H1 (cell line): ENCODE measurements around the gene TLE3. TPM values are rescaled to one million over a fixed set of nuclear protein-coding genes. Genes with fewer than 3 reads are reported as not detected.

ENCODE experiments used
- CTCF ChIA-PET: fragments of 300-600 bp; sonication (Branson Sonifier 250); formaldehyde crosslinking; loops from one replicate; lab custom pipeline; 2021; ENCODE audit not compliant: partially characterized antibody; lab: Charles Lee
- POLR2A ChIA-PET: fragments of 300-600 bp; sonication (Branson Sonifier 250); formaldehyde crosslinking; loops from one replicate; lab custom pipeline; 2021; ENCODE audit warnings: inconsistent platforms; ENCODE audit not compliant: partially characterized antibody; lab: Charles Lee
- DNase-seq, 2 experiments: peaks; one replicate each; pipeline versions ENCODE4 v3.0.0 to v3.0.0-alpha.2; 2010 to 2022; ENCODE audit warnings: low spot score in 2 of 2, low read depth in 1 of 2, mixed read lengths in 1 of 2
- FAIRE-seq: peaks from 2 replicates; lab custom pipeline; 2011; peaks lifted over from hg19 to GRCh38; lab: Jason Lieb, UNC
- H2AFZ ChIP-seq: 2 replicates; pipeline ENCODE4 v1.8.1; 2012; ENCODE audit warnings: low read length, inconsistent platforms
- H2AK5ac ChIP-seq: 2 replicates; pipeline ENCODE4 v1.6.1; 2013; ENCODE audit warnings: low read depth, low read length
- H2BK120ac ChIP-seq: replicated peaks from 2 replicates; pipeline ENCODE3; 2013; ENCODE audit warnings: low read depth, low read length, inconsistent platforms
- H2BK12ac ChIP-seq: 2 replicates; pipeline ENCODE4 v1.6.1; 2013; ENCODE audit warnings: low read depth, low read length
- H2BK15ac ChIP-seq: 2 replicates; pipeline ENCODE4 v1.6.1; 2013; ENCODE audit warnings: low read length
- H2BK20ac ChIP-seq: 2 replicates; pipeline ENCODE4 v1.6.1; 2013; ENCODE audit warnings: low read length
- H2BK5ac ChIP-seq: 2 replicates; pipeline ENCODE4 v1.6.1; 2013; ENCODE audit warnings: low read depth, low read length
- H3K14ac ChIP-seq: 2 replicates; pipeline ENCODE4 v1.6.1; 2013; ENCODE audit warnings: inconsistent platforms; ENCODE audit not compliant: insufficient read length
- H3K18ac ChIP-seq: 2 replicates; pipeline ENCODE4 v1.6.1; 2013; ENCODE audit warnings: low read length; ENCODE audit errors: extremely low read depth
- H3K23ac ChIP-seq: 2 replicates; pipeline ENCODE4 v1.6.1; 2013; ENCODE audit warnings: inconsistent platforms; ENCODE audit not compliant: insufficient read length
- H3K23me2 ChIP-seq: 2 replicates; pipeline ENCODE4 v1.6.1; 2013; ENCODE audit warnings: low read depth, low read length
- H3K27ac ChIP-seq: 2 replicates; pipeline ENCODE4 v1.6.1; 2011; ENCODE audit warnings: low read depth, low read length, inconsistent platforms
- H3K27me3 ChIP-seq, 4 experiments: replicated peaks in 1 of 4; 1 replicate in 1 of 4; 2 replicates in 3 of 4; pipeline versions ENCODE4 v1.6.1 to v1.8.1; 2011 to 2013; ENCODE audit warnings: low read length in 3 of 4, mild to moderate bottlenecking in 3 of 4, inconsistent platforms in 2 of 4, mixed read lengths in 2 of 4, moderate library complexity in 1 of 4; ENCODE audit not compliant: control insufficient read depth in 3 of 4, insufficient read depth in 3 of 4; ENCODE audit errors: extremely low read depth in 1 of 4
- H3K36me3 ChIP-seq, 4 experiments: 2 replicates each; pipeline versions ENCODE4 v1.6.1 to v1.8.1; 2011 to 2013; ENCODE audit warnings: mild to moderate bottlenecking in 4 of 4, low read length in 3 of 4, moderate library complexity in 2 of 4, control low read depth in 1 of 4, inconsistent platforms in 1 of 4; ENCODE audit not compliant: insufficient read depth in 4 of 4, control insufficient read depth in 2 of 4
- H3K4ac ChIP-seq: replicated peaks from 2 replicates; pipeline ENCODE3; 2013; ENCODE audit warnings: low read length, low read depth, mixed read lengths, inconsistent platforms; ENCODE audit not compliant: insufficient read length
- H3K4me1 ChIP-seq, 4 experiments: replicated peaks in 1 of 4; 1 replicate in 1 of 4; 2 replicates in 3 of 4; pipeline versions ENCODE4 v1.6.1 to v1.8.1; 2011 to 2013; ENCODE audit warnings: low read length in 3 of 4, inconsistent platforms in 2 of 4, mixed read lengths in 1 of 4; ENCODE audit not compliant: insufficient read depth in 4 of 4, control insufficient read depth in 3 of 4
- H3K4me2 ChIP-seq, 2 experiments: 2 replicates each; pipeline versions ENCODE4 v1.6.1 to v1.8.1; 2011 to 2013; ENCODE audit warnings: low read depth in 2 of 2, low read length in 2 of 2, control low read depth in 1 of 2, inconsistent platforms in 1 of 2, mild to moderate bottlenecking in 1 of 2; ENCODE audit not compliant: insufficient read depth in 1 of 2
- H3K4me3 ChIP-seq, 4 experiments: fragments of 200-600, 300-600 bp in 1 of 4; sonication (generic), shearing (Covaris generic), sonication (Bioruptor Twin) in 1 of 4; 2 replicates each; pipeline versions ENCODE4 v1.5.1 to v1.8.1; 2011 to 2016; ENCODE audit warnings: low read length in 4 of 4, low read depth in 3 of 4, control low read depth in 2 of 4, inconsistent platforms in 2 of 4, mild to moderate bottlenecking in 2 of 4, mixed read lengths in 1 of 4, moderate library complexity in 1 of 4; ENCODE audit not compliant: insufficient read depth in 2 of 4; ENCODE audit errors: extremely low read depth in 1 of 4
- H3K56ac ChIP-seq: replicated peaks from 2 replicates; pipeline ENCODE3; 2013; ENCODE audit warnings: low read depth, mild to moderate bottlenecking, mixed read lengths, low read length, inconsistent platforms; ENCODE audit not compliant: insufficient read length
- H3K79me1 ChIP-seq: 2 replicates; pipeline ENCODE4 v1.6.1; 2013; ENCODE audit warnings: low read depth, low read length, control low read depth
- H3K79me2 ChIP-seq, 2 experiments: 2 replicates each; pipeline versions ENCODE4 v1.6.1 to v1.8.1; 2012 to 2013; ENCODE audit warnings: low read length in 2 of 2, mild to moderate bottlenecking in 2 of 2, inconsistent platforms in 1 of 2; ENCODE audit not compliant: insufficient read depth in 2 of 2, control insufficient read depth in 1 of 2
- H3K9ac ChIP-seq, 4 experiments: replicated peaks in 1 of 4; 1 replicate in 1 of 4; 2 replicates in 3 of 4; pipeline versions ENCODE4 v1.6.1 to v1.8.1; 2011 to 2013; ENCODE audit warnings: low read depth in 3 of 4, low read length in 3 of 4, control low read depth in 2 of 4, mild to moderate bottlenecking in 2 of 4, moderate library complexity in 2 of 4, inconsistent platforms in 1 of 4; ENCODE audit errors: extremely low read depth in 1 of 4
- H3K9me3 ChIP-seq, 2 experiments: 2 replicates each; pipeline versions ENCODE4 v1.6.1 to v1.8.1; 2012 to 2013; ENCODE audit warnings: mild to moderate bottlenecking in 2 of 2, moderate library complexity in 2 of 2, control low read depth in 1 of 2, inconsistent platforms in 1 of 2, low read depth in 1 of 2, low read length in 1 of 2, mixed read lengths in 1 of 2; ENCODE audit not compliant: insufficient read depth in 2 of 2
- H4K20me1 ChIP-seq, 2 experiments: replicated peaks in 1 of 2; 2 replicates each; pipeline versions ENCODE3 to v1.8.1; 2011 to 2013; ENCODE audit warnings: inconsistent platforms in 2 of 2, low read length in 2 of 2, mild to moderate bottlenecking in 1 of 2; ENCODE audit not compliant: insufficient read depth in 2 of 2, control insufficient read depth in 1 of 2
- H4K5ac ChIP-seq: 2 replicates; pipeline ENCODE4 v1.6.1; 2013; ENCODE audit warnings: low read length, low read depth, mixed read lengths, inconsistent platforms; ENCODE audit not compliant: insufficient read length
- H4K8ac ChIP-seq: 2 replicates; pipeline ENCODE4 v1.8.0; 2013; ENCODE audit warnings: mild to moderate bottlenecking, moderate library complexity, low read length, inconsistent platforms; ENCODE audit not compliant: insufficient read depth; ENCODE audit errors: extremely low read depth
- H4K91ac ChIP-seq: replicated peaks from 2 replicates; pipeline ENCODE3; 2013; ENCODE audit warnings: low read length, mixed read lengths, inconsistent platforms; ENCODE audit not compliant: insufficient read length
- BCL11A ChIP-seq, 2 experiments: IDR thresholded peaks; one replicate each; pipeline ENCODE4 v1.6.1; 2011; ENCODE audit warnings: low read depth in 2 of 2, low read length in 2 of 2, mild to moderate bottlenecking in 2 of 2
- CTBP2 ChIP-seq: IDR thresholded peaks from 2 replicates; pipeline ENCODE4 v1.7.0; 2011; ENCODE audit warnings: borderline replicate concordance, mild to moderate bottlenecking, moderate library complexity, mixed read lengths, low read length; ENCODE audit not compliant: insufficient read depth, insufficient read length
- FOSL1 ChIP-seq: IDR thresholded peaks from 2 replicates; pipeline ENCODE4 v1.6.1; 2011; ENCODE audit warnings: mild to moderate bottlenecking, low read depth, low read length, moderate library complexity; ENCODE audit not compliant: insufficient read depth
- RBBP5 ChIP-seq: IDR thresholded peaks from 2 replicates; pipeline ENCODE4 v1.7.1; 2012; ENCODE audit warnings: low read depth, mild to moderate bottlenecking, inconsistent platforms, low read length, moderate library complexity, borderline replicate concordance
- RFX5 ChIP-seq: IDR thresholded peaks from 2 replicates; pipeline ENCODE4 v1.6.1; 2011; ENCODE audit warnings: low read depth, low read length, improper control_type of control experiment, borderline replicate concordance
- SP1 ChIP-seq: IDR thresholded peaks from 2 replicates; pipeline ENCODE4 v1.6.1; 2011; ENCODE audit warnings: low read depth, low read length
- TAF1 ChIP-seq: IDR thresholded peaks from 2 replicates; pipeline ENCODE4 v1.6.1; 2011; ENCODE audit warnings: mild to moderate bottlenecking, low read depth, low read length
- TEAD4 ChIP-seq: IDR thresholded peaks from 2 replicates; pipeline ENCODE4 v1.6.1; 2012; ENCODE audit warnings: low read depth, low read length, inconsistent platforms, mixed read lengths
- USF2 ChIP-seq: IDR thresholded peaks from 2 replicates; pipeline ENCODE4 v1.6.1; 2011; ENCODE audit warnings: low read length, improper control_type of control experiment
- ZNF274 ChIP-seq: IDR thresholded peaks from 2 replicates; pipeline ENCODE4 v1.7.0; 2012; ENCODE audit warnings: low read length, borderline replicate concordance; ENCODE audit errors: extremely low read depth
- WGBS, 2 experiments: shearing (Covaris generic) in 1 of 2; methylation state at CpG; one replicate each; pipeline versions ENCODE4 v1.1.6 to v1.1.7; 2013 to 2015; ENCODE audit warnings: low lambda C conversion rate in 2 of 2, mixed read lengths in 2 of 2, inconsistent platforms in 1 of 2, low coverage in 1 of 2, missing lambda C conversion rate in 1 of 2; ENCODE audit not compliant: insufficient replicate concordance in 2 of 2, insufficient coverage in 1 of 2, insufficient read length in 1 of 2; ENCODE audit errors: extremely low coverage in 1 of 2, missing lambda C conversion rate in 1 of 2; 5-methylcytosine and 5-hydroxymethylcytosine counted together
- polyA plus RNA-seq, 7 experiments: library from polyadenylated mRNA; depleted of rRNA in 3 of 7; stranded (reverse) in 5 of 7; unstranded in 2 of 7; fragments of >200 nt in 5 of 7; fragments of 200-250 nt in 2 of 7; gene quantifications; 1 replicate in 5 of 7; 2 replicates in 1 of 7; 4 replicates in 1 of 7; pipeline versions ENCODE4 v1.2.1 to v1.2.3, GENCODE V29; 2011 to 2013; ENCODE audit warnings: missing spikeins in 2 of 7, mixed read lengths in 2 of 7
- total RNA-seq: library from RNA; stranded (reverse); fragmentation: NEBNext Ultra II Directional; extraction: Animal tissue kit (Norgen Biotek cat#: 25700); gene quantifications from 2 replicates; pipeline ENCODE4 v1.2.1, GENCODE V29; 2021
- TF ChIP-seq, protein P1 (sequence below): IDR thresholded peaks from 2 replicates; pipeline ENCODE4 v1.6.1; 2012; ENCODE audit warnings: low read length, inconsistent platforms

The TLE3 gene
- total and polyA plus RNA-seq, 2 of the 8 experiments (the other 6 are each of a cell fraction or from before 2014, with no cell fraction given) = 25.1 to 61.2 TPM

- ChIA-PET POLR2A (interaction anchor here (1.7 to 12.8 kb wide), 4 partner anchors 8 to 37 kb away, joined by 4 to 151 read pairs (median 42); no protein-coding TSS in a partner anchor), CTCF (interaction anchor here (0.6 to 4.1 kb wide), 9 partner anchors 8 to 349 kb away, joined by 3 to 16 read pairs (median 4); no protein-coding TSS in a partner anchor)
- no peak overlapping the region for H3K23ac ChIP-seq
- TF ChIP-seq TAF1 (no peak), ZNF274 (no peak), CTBP2 (no peak), TEAD4 (no peak), RFX5 (no peak), USF2 (no peak), RBBP5 (no peak), FOSL1 (no peak), BCL11A (IDR thresholded peaks at IDR 0.05; ENCODE audit: low read depth in 2 of 2, low read length in 2 of 2) (no peak), SP1 (no peak)
- TF ChIP-seq, protein P1, sequence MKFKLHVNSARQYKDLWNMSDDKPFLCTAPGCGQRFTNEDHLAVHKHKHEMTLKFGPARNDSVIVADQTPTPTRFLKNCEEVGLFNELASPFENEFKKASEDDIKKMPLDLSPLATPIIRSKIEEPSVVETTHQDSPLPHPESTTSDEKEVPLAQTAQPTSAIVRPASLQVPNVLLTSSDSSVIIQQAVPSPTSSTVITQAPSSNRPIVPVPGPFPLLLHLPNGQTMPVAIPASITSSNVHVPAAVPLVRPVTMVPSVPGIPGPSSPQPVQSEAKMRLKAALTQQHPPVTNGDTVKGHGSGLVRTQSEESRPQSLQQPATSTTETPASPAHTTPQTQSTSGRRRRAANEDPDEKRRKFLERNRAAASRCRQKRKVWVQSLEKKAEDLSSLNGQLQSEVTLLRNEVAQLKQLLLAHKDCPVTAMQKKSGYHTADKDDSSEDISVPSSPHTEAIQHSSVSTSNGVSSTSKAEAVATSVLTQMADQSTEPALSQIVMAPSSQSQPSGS = no peak
Observed at GRCh38 chr15:70102827-70103226, 5.1 kb upstream of the TLE3 start.

More at GRCh38 chr15:70102827-70103226, 5.1 kb upstream of the TLE3 start:
- Histone ChIP-seq H3K18ac (no peak overlapping the region), H3K4me2 (no peak overlapping the region), H2BK12ac (no peak overlapping the region), H3K9ac (no peak overlapping the region), H2BK120ac (no peak overlapping the region), H3K4me3 (no peak overlapping the region), H3K79me1 (no peaks in the 10 kb centered on the region), H3K14ac (no peak overlapping the region), H3K4ac (no peak overlapping the region), H2BK5ac (no peak overlapping the region), H2BK20ac (no peak overlapping the region), H3K79me2 (no peaks in the 10 kb centered on the region), H4K91ac (no peak overlapping the region), H4K5ac (no peak overlapping the region), H3K56ac (no peak overlapping the region), H3K9me3 (no peaks in the 10 kb centered on the region), H4K20me1 (no peaks in the 10 kb centered on the region), H4K8ac (no peak overlapping the region), H3K27ac (no peak overlapping the region), H3K27me3 (peaks cover 0 to 18% (median 16%) of the 10 kb centered on the region in 4 experiments; a peak in 6 of 7 replicates), H3K36me3 (no peaks in the 10 kb centered on the region), H3K23me2 (peaks cover 21% of the 10 kb centered on the region; the same call in 1 of the 2 replicates), H3K4me1 (peaks cover 2 to 7% (median 6%) of the 10 kb centered on the region in 4 experiments; a peak in 6 of 7 replicates), H2AFZ (no peak overlapping the region), H2AK5ac (no peak overlapping the region), H2BK15ac (no peak overlapping the region)
- DNase-seq (no peak), FAIRE-seq (no peak)
- 76% methylated on average over 3 of the region's 3 CpGs; no CpG with 5 or more reads in 1 of the 2 experiments for WGBS, 2 experiments
